SU-DHL-6 (cell line): ENCODE results near the gene OPRM1.

Experiments
- CTCF ChIP-seq: fragments of 200-600 bp; sonication (generic); IDR thresholded peaks from one replicate; pipeline ENCODE4 v1.5.1; 2017; ENCODE audit warnings: antibody characterized with exemption, mild to moderate bottlenecking, low read length, moderate library complexity; ENCODE audit not compliant: insufficient read depth, poor library complexity, severe bottlenecking
- EZH2phosphoT487 ChIP-seq: fragments of 200-600 bp; sonication (generic), shearing (Covaris generic); conservative IDR thresholded peaks from 2 replicates; pipeline ENCODE4 v1.6.1; 2018; ENCODE audit warnings: mild to moderate bottlenecking, antibody characterized with exemption, low read length, moderate library complexity, mixed read lengths

DNA sequence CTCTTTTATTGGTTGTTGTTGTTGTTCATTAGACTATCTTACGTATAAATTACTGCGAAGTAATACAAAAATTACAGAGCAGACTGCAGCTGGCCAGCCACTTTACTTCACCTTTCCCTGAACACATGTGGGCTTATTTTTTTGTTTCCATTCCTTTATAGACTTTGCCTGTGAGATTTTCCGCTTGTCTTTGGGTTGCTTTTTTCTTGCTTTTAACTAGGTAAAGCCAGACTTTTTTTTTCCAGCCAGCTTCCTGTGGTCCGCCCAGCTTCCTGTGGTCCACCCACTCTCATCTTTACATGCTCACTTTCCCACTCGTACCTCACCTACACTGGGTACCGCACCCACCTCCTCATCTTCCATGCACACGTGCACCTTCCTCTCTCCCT, 238.6 kb downstream of the OPRM1 start:
- TF ChIP-seq CTCF = no peak
- no peak for TF ChIP-seq EZH2phosphoT487
